GM19452 (cell line): ENCODE results near the gene LPIN1.

Source experiments
- ATAC-seq: cut with Tn5 transposase; IDR thresholded peaks from one replicate; pipeline ENCODE4 v1.9.1; 2021; ENCODE audit not compliant: unreplicated experiment

Gene LPIN1, protein sequence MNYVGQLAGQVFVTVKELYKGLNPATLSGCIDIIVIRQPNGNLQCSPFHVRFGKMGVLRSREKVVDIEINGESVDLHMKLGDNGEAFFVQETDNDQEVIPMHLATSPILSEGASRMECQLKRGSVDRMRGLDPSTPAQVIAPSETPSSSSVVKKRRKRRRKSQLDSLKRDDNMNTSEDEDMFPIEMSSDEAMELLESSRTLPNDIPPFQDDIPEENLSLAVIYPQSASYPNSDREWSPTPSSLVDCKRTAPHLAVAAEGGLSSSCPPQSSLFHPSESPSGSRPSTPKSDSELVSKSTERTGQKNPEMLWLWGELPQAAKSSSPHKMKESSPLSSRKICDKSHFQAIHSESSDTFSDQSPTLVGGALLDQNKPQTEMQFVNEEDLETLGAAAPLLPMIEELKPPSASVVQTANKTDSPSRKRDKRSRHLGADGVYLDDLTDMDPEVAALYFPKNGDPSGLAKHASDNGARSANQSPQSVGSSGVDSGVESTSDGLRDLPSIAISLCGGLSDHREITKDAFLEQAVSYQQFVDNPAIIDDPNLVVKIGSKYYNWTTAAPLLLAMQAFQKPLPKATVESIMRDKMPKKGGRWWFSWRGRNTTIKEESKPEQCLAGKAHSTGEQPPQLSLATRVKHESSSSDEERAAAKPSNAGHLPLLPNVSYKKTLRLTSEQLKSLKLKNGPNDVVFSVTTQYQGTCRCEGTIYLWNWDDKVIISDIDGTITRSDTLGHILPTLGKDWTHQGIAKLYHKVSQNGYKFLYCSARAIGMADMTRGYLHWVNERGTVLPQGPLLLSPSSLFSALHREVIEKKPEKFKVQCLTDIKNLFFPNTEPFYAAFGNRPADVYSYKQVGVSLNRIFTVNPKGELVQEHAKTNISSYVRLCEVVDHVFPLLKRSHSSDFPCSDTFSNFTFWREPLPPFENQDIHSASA

DNA sequence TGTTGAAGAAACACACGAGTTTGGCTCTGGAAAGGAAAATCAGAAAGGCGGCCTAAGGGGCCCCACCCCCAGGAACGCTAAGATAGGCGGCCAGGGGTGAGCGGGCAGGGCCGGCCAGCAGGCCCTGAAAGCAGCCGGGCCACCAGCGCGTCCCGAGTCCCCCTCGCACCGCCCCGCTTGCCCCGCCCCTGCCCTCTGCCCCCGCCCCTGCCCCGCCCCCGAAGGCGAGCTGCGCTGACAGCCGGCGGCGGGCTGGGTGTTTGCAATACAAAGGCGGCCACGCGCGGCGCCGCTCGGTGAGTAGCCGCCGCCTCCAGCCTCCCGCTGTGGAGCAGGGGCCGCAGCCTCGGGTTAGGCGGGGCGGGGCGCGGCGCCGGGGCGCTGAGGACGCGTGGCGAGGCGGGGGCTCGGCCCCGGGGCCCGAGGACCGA lies at the start of gene LPIN1:
Gene LPIN1 (plus strand): TSS at position 257 of the 431 bp plus-strand sequence. CDS start 18,910 bp downstream, outside the sequence.
- peak; percentile 57 for ATAC-seq

DNA sequence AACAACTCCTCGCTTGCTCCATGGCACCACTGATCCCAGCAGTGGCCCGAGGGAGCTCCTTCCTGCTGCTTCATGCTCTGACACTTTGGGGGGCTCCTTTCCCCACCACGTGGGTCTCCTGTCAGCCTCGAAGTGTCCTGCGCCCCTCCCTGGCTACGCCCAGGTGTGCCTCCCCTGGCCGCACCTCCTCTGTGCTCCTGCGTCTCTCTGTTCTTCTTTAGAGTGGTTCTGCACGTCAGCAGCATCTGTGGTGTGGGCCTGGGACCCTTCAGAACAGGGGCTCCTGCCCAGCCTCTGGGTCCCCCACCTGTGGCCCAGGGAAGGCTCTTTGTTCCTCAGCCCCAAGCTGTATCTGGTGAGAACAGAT lies 49.7 kb upstream of the LPIN1 start:
- no peak for ATAC-seq

DNA sequence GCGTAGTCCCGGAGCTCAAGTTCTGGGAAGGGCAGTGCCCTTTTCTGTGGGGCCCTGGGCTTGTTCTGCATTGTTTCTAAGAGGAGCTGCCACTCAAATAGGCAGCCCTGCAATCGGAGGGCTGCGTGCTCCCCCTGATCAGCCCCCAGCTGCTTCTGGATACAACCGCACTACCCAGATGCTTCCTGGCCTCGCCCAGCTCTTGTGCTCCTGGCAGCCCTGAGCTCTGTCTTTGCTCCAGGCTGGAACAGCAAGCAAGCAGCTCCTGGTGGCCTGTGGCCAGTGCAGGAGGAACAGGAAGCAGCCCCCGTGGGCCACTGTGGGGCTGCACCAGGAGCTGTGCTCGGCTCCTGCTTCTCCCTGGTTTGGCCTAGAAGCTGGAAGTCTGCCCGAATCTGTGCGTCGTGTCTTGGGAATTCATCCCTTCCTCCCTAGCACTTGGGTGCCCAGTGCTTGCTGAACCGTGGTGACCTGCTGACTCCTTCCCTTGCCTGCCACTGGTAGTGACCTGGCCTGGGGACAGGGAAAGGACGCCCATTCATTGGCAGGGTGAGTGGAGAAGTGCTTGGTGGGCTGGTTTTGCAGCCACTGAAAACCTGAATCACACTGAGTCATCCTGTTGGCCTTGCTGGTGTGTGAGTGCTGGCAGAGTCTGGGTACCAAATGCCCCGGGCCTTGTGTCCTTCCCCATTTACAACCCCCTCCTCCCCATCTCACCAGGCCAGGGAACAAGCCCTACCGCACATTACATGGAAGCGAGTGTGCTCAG lies 49.1 kb upstream of the LPIN1 start:
- ATAC-seq, result no peak

DNA sequence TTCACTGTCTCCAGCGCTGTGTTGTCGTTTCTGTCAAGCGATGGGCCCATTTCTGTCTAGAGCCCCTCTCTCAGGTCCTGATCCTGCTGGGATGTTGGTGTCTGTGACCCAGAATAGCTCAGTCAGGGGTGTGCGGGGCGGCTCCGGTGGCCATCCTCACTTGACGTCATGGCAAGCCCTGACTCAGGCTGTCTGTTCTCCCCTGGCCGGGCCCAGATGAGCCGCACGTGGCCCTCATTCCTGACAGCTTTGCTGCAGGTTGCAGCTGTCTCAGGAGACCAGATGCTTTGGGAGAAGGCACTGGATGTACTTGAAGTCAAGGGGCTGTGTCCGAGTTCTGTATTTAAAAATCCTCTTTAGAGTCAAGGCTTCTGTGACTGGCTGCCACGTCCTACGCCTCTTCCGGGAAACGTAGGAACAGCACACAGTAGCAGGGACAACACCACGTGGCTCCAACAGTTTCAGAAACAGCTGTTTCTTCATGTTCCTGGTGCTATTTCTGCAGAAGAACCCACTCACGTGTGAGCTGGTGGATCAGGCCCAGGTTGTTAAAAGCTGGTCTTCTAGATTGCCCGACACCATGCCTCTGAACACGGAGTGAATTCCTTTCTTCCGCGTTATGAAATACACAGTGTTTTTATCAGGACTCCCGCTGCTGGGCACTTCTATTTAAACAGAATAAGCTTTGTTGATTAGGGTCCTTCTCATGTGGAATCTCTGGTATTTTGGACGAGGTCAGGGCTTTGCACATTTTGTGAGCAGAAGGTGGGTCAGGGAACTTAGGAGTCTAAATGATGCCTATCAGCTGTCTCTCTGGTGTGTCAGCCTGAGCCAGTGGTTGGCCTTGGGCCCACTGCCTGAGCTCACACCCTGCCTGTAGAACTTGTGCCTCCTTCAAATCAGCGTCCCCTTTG lies 48.2 kb upstream of the LPIN1 start:
- no peak for ATAC-seq

DNA sequence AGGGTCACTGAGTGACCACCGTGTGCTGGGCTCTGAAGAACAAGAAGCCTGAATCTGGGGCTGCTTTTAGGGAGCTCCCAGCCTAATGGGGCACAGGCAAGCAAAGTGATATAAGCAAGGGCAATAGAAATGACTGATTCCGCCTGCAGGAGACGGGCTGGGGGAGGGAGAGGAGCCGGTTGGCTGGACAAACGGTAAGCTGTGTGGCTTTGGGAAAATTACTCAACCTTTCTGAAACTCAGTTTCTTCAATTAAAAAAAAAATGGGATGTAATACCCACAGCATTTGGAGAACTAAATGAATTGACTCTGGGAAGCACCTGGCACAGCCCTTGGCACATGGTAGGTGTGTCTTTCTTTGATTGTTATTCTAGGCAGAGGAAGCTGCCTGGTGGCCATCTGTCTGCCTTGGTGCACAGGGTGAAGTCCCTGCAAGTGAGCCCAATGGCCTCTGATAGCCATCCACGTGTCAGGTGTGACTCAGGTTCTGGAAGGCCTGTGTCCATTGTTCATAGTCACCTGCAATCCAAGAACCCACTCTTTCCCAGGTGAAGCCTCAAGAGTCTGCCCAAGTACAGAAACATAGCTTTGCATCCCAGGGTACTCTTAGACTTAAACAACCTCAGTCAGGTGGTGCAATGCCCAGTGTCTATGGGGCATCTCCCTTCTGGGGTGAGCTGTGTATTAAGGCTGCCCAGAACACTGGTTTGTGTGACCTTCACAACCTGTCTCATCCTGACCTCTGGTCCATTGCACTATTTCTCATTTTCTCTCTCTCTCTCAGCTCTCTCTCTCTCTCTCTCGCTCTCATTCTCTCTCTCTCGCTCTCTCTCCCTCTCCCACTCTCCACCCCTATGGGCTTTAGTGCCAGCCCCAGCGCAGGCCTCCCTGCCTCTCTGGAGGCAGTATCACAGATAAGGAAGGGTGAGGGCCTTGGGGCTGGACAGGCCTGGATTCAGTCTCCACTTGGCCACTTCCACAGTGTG lies 46.5 kb upstream of the LPIN1 start:
- no peak for ATAC-seq

DNA sequence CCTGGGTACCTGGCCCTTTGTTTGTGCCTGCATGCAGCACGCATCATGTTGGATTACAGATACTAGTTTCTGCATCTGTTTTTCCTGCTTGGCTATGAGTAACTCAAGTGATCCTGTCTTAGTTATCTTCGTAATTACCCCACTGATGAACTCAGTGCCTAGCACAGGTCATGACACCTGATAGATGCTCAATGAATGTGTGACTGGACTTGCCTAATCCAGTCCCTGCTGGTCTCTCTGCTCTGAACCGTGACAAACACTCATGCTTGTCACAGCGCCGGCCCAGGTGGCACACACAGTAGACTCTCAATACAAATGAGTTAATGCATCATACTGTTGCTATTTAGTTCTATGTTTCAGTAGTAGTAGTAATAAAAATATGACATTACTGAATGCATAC lies 45.2 kb upstream of the LPIN1 start:
- no peak for ATAC-seq

DNA sequence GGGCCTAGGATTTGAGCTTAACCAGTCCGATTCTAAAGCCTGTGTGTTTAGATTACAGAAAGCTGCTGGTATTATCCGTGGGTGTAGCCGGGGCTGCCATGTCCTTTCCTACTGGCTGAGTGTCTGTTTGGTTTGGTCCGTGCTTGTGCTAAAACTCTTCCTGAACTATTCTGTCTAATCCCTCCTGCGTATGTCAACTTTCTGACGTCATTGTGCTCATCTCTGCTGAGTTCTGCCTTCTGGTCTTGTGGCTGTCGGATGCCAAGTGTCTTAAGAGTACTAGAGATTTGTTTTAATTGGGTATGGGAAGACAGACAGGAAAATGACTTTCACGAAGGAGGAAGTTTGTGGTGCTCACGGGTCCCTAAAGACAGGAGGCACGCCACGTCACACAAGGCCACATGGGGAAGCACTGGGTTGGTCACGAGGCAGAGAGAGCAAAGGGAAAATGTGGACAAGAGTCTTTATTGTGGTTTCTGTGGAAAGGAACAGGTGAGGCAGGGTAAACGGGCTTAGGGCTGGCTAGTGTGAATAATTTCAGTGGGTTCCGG lies 44.6 kb upstream of the LPIN1 start:
- ATAC-seq, result no peak

DNA sequence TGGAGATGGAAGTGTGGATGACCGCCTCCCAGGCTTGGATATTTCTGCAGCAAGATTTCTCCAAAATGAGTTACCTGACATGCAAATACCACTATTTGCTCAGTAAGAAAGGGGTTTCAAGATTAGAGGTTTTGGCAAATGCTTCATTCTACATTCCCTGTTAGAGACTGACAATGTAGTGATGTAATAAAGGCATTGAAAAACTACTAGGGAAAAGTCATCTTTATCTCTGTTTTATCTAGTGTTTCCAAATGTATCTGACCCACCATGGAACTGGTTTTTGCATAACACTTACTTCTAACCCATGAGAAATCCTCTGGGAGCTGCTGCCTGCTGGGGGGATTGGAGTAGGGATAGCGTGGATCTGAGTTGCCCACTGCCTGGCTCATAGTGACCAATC lies 43.5 kb upstream of the LPIN1 start:
- no peak for ATAC-seq

DNA sequence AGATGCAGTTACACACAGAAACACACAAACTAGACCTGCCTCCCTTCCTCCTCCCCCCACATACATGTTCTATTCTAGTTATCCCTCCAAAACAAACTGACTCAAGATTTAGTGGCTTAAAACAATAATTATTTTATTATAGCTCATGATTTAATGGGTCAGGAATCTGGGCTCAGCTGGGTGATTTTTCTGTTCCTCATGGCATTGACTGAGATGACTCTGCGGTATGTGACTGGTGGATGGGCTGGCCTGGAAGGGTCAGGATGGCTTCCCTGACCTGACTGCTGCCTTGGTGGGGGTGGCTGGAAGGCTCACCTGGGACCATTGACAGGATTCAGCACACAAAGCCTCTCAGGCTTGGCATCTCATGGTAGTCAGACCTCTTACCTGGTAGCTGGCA lies 42.7 kb upstream of the LPIN1 start:
- no peak for ATAC-seq

DNA sequence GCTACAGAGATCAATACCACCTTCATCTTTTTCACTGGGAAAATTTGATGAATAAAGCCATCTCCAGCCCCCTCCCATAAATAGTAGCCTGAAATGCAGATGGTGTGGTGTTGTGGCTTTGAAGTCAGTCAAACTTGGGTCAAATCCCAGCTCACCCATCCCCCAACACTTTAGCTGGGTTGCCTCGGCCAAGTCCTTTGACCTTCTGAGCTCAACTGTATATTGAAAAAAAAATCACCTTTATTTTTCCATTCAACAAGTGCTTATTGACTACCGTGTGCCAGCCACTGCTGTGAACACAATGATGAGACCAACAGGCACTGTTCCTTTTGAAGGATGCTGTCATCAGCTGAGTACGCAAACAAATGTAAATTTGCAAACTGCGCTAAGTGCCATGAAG lies 41.4 kb upstream of the LPIN1 start:
- no peak for ATAC-seq

DNA sequence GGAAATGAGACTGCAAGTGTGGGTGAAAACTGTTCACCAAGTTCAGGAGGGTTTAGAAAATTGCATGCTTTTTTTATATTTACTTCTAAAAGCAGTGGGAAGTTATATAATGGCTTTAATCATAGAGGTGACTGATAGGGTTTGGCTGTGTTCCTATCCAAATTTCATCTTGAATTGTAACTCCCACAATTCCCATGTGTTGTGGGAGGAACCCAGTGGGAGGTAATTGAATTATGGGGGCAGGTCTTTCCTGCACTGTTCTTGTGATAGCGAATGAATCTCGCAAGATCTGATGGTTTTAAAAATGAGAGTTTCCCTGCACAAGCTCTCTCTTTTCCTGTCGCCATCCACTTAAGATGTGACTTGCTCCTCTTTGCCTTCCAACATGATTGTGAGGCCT lies 40.7 kb upstream of the LPIN1 start:
- no peak for ATAC-seq

DNA sequence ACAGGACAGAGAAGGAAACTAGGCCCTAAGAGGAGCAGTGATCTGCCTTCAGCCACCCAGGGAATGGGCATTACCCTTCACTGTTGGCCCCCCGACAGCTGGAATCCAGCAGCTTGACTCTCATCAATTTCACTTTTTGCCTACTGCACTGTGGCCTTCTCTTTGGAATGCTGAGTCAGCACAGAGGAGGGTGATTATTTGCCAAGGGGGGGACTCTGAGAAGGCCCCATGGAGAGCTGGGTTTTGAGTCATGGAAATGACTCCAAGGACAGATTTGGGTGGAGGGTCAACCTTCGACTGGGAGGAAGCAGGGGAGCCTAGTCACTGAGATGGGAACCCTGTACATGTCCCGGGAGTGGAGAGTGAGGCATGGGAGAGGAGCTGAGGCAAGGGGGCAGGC lies 38.3 kb upstream of the LPIN1 start:
- no peak for ATAC-seq

DNA sequence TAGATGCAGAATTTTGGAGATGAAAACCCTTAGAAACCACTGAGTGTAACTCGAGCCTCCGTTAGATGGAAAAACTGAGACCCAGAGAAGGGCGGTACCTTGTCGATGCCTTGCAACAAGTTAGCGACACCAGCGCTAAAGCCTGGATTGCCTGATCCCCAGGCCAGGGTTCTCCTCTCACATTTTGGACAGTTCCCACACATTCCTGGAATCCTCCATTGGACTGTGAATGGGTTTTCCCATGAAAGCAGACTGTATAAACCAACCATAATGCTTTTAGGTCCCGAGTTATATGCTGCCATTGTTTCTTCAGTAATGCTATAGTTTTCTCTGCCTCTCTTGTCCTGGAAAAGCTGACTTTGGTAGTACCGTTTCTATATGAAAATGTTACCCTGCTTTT lies 37.1 kb upstream of the LPIN1 start:
- ATAC-seq, result no peak

DNA sequence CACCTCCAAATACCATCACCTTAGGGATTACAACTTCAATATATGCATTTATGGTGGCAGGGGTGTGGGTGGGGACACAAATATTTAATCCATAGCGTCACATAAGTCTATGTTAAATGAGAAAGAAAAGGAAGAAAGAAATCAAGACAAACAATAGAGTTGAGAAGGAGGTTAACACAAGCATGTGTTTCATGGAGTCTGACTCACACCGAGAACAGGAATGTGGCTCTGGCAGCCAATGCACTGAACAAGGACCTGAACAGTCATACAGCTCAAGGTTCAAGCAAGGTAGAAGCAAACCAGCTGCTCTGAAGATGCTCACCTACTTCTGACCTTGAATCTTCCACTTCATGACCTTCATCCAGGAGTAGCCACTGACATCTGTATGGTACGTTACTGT lies 36.2 kb upstream of the LPIN1 start:
- ATAC-seq, result no peak

DNA sequence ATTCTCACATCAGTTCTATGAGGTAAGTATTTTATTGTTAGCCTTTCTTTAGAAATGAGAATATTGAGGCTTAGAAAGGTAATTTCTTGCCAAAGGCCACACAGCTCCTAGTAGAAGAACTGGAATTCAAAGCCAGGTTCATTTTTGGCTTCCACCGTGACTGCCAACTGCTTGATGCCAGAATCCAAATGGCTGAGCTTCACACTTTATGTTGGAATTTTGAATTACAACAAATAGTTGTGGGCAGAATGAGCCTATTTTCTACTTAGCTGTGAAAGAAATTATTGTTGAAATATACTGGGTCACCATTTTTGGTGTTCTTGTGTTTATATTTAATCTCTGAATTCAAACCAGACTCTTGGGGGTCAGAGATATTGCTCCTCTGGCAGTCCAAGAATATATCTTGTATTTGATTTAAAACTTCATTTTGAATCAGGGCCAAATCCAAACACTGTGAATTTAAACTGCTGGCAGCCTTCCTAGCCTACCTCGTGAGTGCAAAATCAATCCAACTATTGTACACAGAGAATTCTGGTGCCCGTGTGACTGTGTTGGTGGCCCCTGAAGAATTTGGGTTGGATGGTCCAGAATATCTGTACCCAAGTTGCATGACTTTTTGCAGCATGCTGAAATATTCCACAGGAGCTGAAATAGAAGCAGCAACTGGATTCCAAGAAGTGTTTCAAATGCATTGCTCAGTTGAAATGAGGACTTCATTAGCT lies 35.6 kb upstream of the LPIN1 start:
- no peak for ATAC-seq

DNA sequence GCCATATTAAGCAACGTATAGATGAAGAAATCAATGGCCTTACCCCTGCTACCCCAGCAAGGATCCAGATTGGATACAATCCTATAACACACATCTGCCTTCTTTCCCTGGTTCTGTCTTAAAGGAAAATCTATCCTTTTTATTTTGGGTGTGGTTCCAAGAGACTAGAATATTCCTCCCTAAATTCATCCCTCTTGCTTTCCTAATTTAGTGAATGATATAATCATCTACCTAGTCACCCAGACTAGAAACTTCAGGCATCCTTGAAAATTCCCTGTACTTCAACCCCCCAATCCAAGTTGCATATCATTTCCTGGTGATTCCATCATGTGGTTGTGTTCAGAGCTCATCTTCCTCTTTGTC lies 35.1 kb upstream of the LPIN1 start:
- ATAC-seq, result no peak

DNA sequence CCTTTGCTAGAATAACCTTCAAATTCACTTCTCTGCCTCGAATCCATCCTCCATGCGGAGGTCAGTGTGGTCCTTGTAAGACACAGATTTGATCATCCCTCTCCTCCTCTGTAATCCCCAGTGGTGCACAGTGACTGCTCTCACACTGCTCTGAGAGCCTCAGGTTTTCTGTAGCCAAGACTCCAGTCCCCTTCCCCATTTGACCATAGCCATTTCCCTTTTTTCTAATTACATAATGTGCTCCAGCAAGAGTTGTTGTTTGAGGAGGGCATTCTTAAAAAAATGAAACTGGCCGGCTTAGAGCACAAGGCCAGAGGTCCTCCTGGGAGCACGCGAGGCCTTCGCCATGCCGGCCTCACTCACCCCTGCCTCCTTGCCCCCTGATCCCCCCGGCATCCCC lies 34.7 kb upstream of the LPIN1 start:
- no peak for ATAC-seq

DNA sequence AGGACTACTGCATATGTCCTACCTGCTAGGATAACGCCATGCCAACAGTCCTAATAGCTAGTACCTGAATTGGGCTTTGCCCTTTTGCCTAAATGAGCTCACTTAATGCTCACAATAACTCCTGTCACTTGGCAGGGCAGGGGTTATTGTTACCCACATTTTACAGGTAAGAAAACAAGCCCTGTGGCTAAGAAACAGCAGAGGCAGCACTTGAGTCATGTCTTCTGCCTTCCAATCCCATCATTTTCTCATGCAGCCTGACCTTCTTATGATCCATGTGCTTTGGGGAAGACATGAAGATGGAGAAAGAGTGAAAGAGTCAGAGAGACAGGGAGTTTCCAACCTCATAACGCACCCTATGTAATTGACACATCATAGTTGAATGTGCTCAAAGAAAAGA lies 33.6 kb upstream of the LPIN1 start:
- ATAC-seq, result no peak
